SK-N-SH (cell line): Measurements from ENCODE around the gene NAV2. TPM values are rescaled to one million over a fixed set of nuclear protein-coding genes. Genes with fewer than 3 reads are reported as not detected.

Experiments used
- CTCF ChIA-PET: fragments of 300-600, 350-600 bp; formaldehyde crosslinking; extraction: SDS; loops from one replicate; lab custom pipeline; 2021; lab: Yijun Ruan, JAX
- POLR2A ChIA-PET: fragments of 350-600 bp; sonication (Branson Sonifier 250); formaldehyde crosslinking; extraction: SDS; loops from one replicate; lab custom pipeline; 2020; ENCODE audit warnings: antibody characterized with exemption, inconsistent platforms; lab: Yijun Ruan, JAX
- DNase-seq: peaks from one replicate; pipeline ENCODE4 v3.0.0; 2012
- H2AFZ ChIP-seq: fragments of 200-600 bp; sonication (generic); 2 replicates; pipeline ENCODE4 v1.8.1; 2016; ENCODE audit warnings: antibody characterized with exemption, mild to moderate bottlenecking, low read depth
- H3F3A ChIP-seq: fragments of 200-600 bp; sonication (generic); replicated peaks from 2 replicates; pipeline ENCODE3; 2016; ENCODE audit warnings: antibody characterized with exemption, mild to moderate bottlenecking; ENCODE audit not compliant: insufficient read depth
- H3K27ac ChIP-seq, 2 experiments: fragments of 200-500 bp in 1 of 2; fragments of 200-600 bp in 1 of 2; sonication (Bioruptor generic) in 1 of 2; sonication (generic), shearing (Covaris generic) in 1 of 2; 2 replicates each; pipeline versions ENCODE4 v1.5.1 to v1.6.1; 2014 to 2016; ENCODE audit warnings: low read depth in 2 of 2, inconsistent platforms in 1 of 2, low read length in 1 of 2, mild to moderate bottlenecking in 1 of 2, mixed read lengths in 1 of 2
- H3K27me3 ChIP-seq: fragments of 200-600 bp; sonication (generic), shearing (Covaris generic); 2 replicates; pipeline ENCODE4 v1.6.1; 2016; ENCODE audit warnings: mixed run types; ENCODE audit not compliant: insufficient read depth
- H3K36me3 ChIP-seq, 2 experiments: fragments of 200-500 bp in 1 of 2; fragments of 200-600 bp in 1 of 2; sonication (Bioruptor generic) in 1 of 2; sonication (generic) in 1 of 2; replicated peaks in 1 of 2; 2 replicates each; pipeline versions ENCODE3 to v1.5.1; 2014 to 2016; ENCODE audit warnings: low read length in 1 of 2, mild to moderate bottlenecking in 1 of 2; ENCODE audit not compliant: insufficient read depth in 2 of 2, control insufficient read depth in 1 of 2
- H3K4me1 ChIP-seq, 2 experiments: fragments of 200-500 bp in 1 of 2; fragments of 200-600 bp in 1 of 2; sonication (Bioruptor generic) in 1 of 2; sonication (generic), shearing (Covaris generic) in 1 of 2; 2 replicates each; pipeline versions ENCODE4 v1.5.1 to v1.6.1; 2014 to 2016; ENCODE audit warnings: low read depth in 1 of 2, low read length in 1 of 2, mixed run types in 1 of 2; ENCODE audit not compliant: insufficient read depth in 2 of 2, control insufficient read depth in 1 of 2
- H3K4me2 ChIP-seq: fragments of 200-600 bp; sonication (generic), shearing (Covaris generic); 2 replicates; pipeline ENCODE4 v1.6.1; 2017; ENCODE audit warnings: mixed run types
- H3K4me3 ChIP-seq, 2 experiments: fragments of 200-500 bp in 1 of 2; fragments of 200-600 bp in 1 of 2; sonication (Bioruptor generic) in 1 of 2; sonication (generic), shearing (Covaris generic) in 1 of 2; 2 replicates each; pipeline versions ENCODE4 v1.5.1 to v1.8.1; 2014 to 2016; ENCODE audit warnings: low read depth in 2 of 2, inconsistent platforms in 1 of 2, low read length in 1 of 2, mild to moderate bottlenecking in 1 of 2, mixed read lengths in 1 of 2, moderate library complexity in 1 of 2
- H3K79me2 ChIP-seq: fragments of 200-600 bp; sonication (generic); 2 replicates; pipeline ENCODE4 v1.8.1; 2017; ENCODE audit warnings: mild to moderate bottlenecking; ENCODE audit not compliant: insufficient read depth
- H3K9ac ChIP-seq: fragments of 200-600 bp; sonication (generic); 2 replicates; pipeline ENCODE4 v1.6.1; 2017; ENCODE audit warnings: mixed run types
- H3K9me2 ChIP-seq: fragments of 200-600 bp; sonication (generic); 2 replicates; pipeline ENCODE4 v1.6.1; 2017; ENCODE audit warnings: mixed run types
- H3K9me3 ChIP-seq: fragments of 200-600 bp; sonication (generic); 2 replicates; pipeline ENCODE4 v1.6.1; 2017; ENCODE audit warnings: mixed run types, mild to moderate bottlenecking, moderate library complexity
- H4K20me1 ChIP-seq: fragments of 200-600 bp; sonication (generic); 2 replicates; pipeline ENCODE4 v1.6.1; 2017; ENCODE audit warnings: mild to moderate bottlenecking, mixed run types; ENCODE audit not compliant: insufficient read depth
- CHD2 ChIP-seq: fragments of 150-350 bp; IDR thresholded peaks from 2 replicates; pipeline ENCODE4 v1.6.1; 2018; ENCODE audit warnings: low read length; ENCODE audit not compliant: partially characterized antibody
- EP300 ChIP-seq, 2 experiments: IDR thresholded peaks; 2 replicates each; pipeline versions ENCODE4 v1.4.0 to v1.6.1; 2012; ENCODE audit warnings: borderline replicate concordance in 1 of 2, low read depth in 1 of 2, low read length in 1 of 2
- EZH2phosphoT487 ChIP-seq: fragments of 200-600 bp; sonication (generic); IDR thresholded peaks from 2 replicates; pipeline ENCODE4 v1.6.1; 2017; ENCODE audit warnings: low read depth, mixed run types, mild to moderate bottlenecking, antibody characterized with exemption, moderate library complexity, borderline replicate concordance
- FOXJ3 ChIP-seq: sonication (generic); formaldehyde crosslinking; IDR thresholded peaks from 2 replicates; pipeline ENCODE4 v1.5.1; 2020; ENCODE audit warnings: mild to moderate bottlenecking, missing genetic modification reagents
- FOXM1 ChIP-seq: IDR thresholded peaks from 2 replicates; pipeline ENCODE4 v1.4.0; 2012; ENCODE audit warnings: low read depth, mild to moderate bottlenecking
- JUND ChIP-seq: IDR thresholded peaks from 2 replicates; pipeline ENCODE4 v1.4.0; 2012
- MAX ChIP-seq: IDR thresholded peaks from 2 replicates; pipeline ENCODE4 v1.4.0; 2012; ENCODE audit warnings: low read depth
- NFIC ChIP-seq: IDR thresholded peaks from 2 replicates; pipeline ENCODE4 v1.4.0; 2012; ENCODE audit warnings: borderline replicate concordance
- RAD21 ChIP-seq: IDR thresholded peaks from 2 replicates; pipeline ENCODE4 v1.6.1; 2012; ENCODE audit warnings: mild to moderate bottlenecking, low read length
- RCOR1 ChIP-seq: fragments of 150-350 bp; IDR thresholded peaks from 2 replicates; pipeline ENCODE4 v1.6.1; 2017; ENCODE audit warnings: antibody characterized with exemption, low read length
- RFX5 ChIP-seq: IDR thresholded peaks from 2 replicates; pipeline ENCODE4 v1.6.1; 2012; ENCODE audit warnings: mild to moderate bottlenecking, improper control_type of control experiment, low read length
- TAF1 ChIP-seq: IDR thresholded peaks from 2 replicates; pipeline ENCODE4 v1.6.1; 2012; ENCODE audit warnings: low read depth, mild to moderate bottlenecking, low read length, moderate library complexity, borderline replicate concordance
- YY1 ChIP-seq: IDR thresholded peaks from 2 replicates; pipeline ENCODE4 v1.4.0; 2012; ENCODE audit warnings: low read depth, mild to moderate bottlenecking
- polyA plus RNA-seq, 3 experiments: library from polyadenylated mRNA; depleted of rRNA; stranded (reverse); fragments of >200 nt; gene quantifications; 2 replicates each; pipeline ENCODE4 v1.2.3, GENCODE V29; 2012
- TF ChIP-seq, protein P1 (sequence below): IDR thresholded peaks from 2 replicates; pipeline ENCODE4 v1.6.1; 2012; ENCODE audit warnings: mild to moderate bottlenecking, low read depth, low read length, moderate library complexity
- TF ChIP-seq, protein P2 (sequence below): fragments of 150-350 bp; IDR thresholded peaks from 2 replicates; pipeline ENCODE4 v1.6.1; 2016; ENCODE audit warnings: mild to moderate bottlenecking, low read depth, low read length

NAV2 gene
- polyA plus RNA-seq, 1 of the 3 experiments (the other 2 are of a cell fraction) = 26.2 TPM

- Histone ChIP-seq H3K27me3 (no peaks in the 10 kb centered on the region), H3K9me2 (no peaks in the 10 kb centered on the region), H3K4me3 (no peak overlapping the region), H3K9me3 (no peaks in the 10 kb centered on the region), H3K27ac (no peak overlapping the region), H3K9ac (no peak overlapping the region), H3K79me2 (peaks cover 99% of the 10 kb centered on the region), H4K20me1 (peaks cover 82% of the 10 kb centered on the region), H3K4me1 (peaks cover 11 to 35% of the 10 kb centered on the region in 2 experiments; a peak in 3 of 4 replicates), H3K36me3 (peaks cover 37 to 54% of the 10 kb centered on the region in 2 experiments), H3K4me2 (no peak overlapping the region), H2AFZ (no peak overlapping the region), H3F3A (peaks cover 10% of the 10 kb centered on the region)
- DNase-seq = no peak
- CTCF ChIA-PET = interaction anchor here (0.5 to 2.7 kb wide), 3 partner anchors 28 to 447 kb away, joined by 3 to 9 read pairs (median 3); no protein-coding TSS in a partner anchor
- POLR2A ChIA-PET = no interaction called here
- TF ChIP-seq FOXM1 (no peak), TAF1 (no peak), EZH2phosphoT487 (no peak), CHD2 (no peak), FOXJ3 (no peak), RCOR1 (no peak), NFIC (no peak), JUND (no peak), EP300 (IDR thresholded peaks at IDR 0.05; ENCODE audit: borderline replicate concordance in 1 of 2, low read depth in 1 of 2, low read length in 1 of 2) (no peak), YY1 (no peak), RFX5 (no peak), MAX (no peak), RAD21 (no peak)
- TF ChIP-seq, protein P1, sequence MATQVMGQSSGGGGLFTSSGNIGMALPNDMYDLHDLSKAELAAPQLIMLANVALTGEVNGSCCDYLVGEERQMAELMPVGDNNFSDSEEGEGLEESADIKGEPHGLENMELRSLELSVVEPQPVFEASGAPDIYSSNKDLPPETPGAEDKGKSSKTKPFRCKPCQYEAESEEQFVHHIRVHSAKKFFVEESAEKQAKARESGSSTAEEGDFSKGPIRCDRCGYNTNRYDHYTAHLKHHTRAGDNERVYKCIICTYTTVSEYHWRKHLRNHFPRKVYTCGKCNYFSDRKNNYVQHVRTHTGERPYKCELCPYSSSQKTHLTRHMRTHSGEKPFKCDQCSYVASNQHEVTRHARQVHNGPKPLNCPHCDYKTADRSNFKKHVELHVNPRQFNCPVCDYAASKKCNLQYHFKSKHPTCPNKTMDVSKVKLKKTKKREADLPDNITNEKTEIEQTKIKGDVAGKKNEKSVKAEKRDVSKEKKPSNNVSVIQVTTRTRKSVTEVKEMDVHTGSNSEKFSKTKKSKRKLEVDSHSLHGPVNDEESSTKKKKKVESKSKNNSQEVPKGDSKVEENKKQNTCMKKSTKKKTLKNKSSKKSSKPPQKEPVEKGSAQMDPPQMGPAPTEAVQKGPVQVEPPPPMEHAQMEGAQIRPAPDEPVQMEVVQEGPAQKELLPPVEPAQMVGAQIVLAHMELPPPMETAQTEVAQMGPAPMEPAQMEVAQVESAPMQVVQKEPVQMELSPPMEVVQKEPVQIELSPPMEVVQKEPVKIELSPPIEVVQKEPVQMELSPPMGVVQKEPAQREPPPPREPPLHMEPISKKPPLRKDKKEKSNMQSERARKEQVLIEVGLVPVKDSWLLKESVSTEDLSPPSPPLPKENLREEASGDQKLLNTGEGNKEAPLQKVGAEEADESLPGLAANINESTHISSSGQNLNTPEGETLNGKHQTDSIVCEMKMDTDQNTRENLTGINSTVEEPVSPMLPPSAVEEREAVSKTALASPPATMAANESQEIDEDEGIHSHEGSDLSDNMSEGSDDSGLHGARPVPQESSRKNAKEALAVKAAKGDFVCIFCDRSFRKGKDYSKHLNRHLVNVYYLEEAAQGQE = no peak
- TF ChIP-seq, protein P2, sequence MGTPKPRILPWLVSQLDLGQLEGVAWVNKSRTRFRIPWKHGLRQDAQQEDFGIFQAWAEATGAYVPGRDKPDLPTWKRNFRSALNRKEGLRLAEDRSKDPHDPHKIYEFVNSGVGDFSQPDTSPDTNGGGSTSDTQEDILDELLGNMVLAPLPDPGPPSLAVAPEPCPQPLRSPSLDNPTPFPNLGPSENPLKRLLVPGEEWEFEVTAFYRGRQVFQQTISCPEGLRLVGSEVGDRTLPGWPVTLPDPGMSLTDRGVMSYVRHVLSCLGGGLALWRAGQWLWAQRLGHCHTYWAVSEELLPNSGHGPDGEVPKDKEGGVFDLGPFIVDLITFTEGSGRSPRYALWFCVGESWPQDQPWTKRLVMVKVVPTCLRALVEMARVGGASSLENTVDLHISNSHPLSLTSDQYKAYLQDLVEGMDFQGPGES = no peak
These were observed 128.3 kb downstream of the NAV2 start for GRCh38 chr11:19840961-19841360.
